MCF 10A (cell line): Measurements from ENCODE around the gene MFAP5. TPM values are rescaled to one million over a fixed set of nuclear protein-coding genes. Genes with fewer than 3 reads are reported as not detected.

Experiments
- BruUV-seq: library from RNA; stranded (reverse); fragments of 400-500 nt; replicated peaks from 2 replicates; lab custom pipeline; 2021; lab: Mats Ljungman, UMichigan
- CTCF ChIA-PET: fragments of 300-600 bp; sonication (Branson Sonifier 250); formaldehyde crosslinking; extraction: SDS; loops from one replicate; lab custom pipeline; 2021; ENCODE audit warnings: antibody characterized with exemption, inconsistent platforms; lab: Yijun Ruan, JAX
- POLR2A ChIA-PET: fragments of 300-600, 350-650 bp; sonication (Branson Sonifier 250); formaldehyde crosslinking; extraction: SDS; loops from one replicate; lab custom pipeline; 2020; ENCODE audit warnings: antibody characterized with exemption, inconsistent platforms; lab: Yijun Ruan, JAX
- DNase-seq: peaks from one replicate; pipeline ENCODE4 v3.0.0-alpha.2; 2018; ENCODE audit not compliant: unreplicated experiment
- H3K27ac Mint-ChIP-seq: one replicate; pipeline ENCODE4 v1.8.0; 2022; ENCODE audit warnings: mild to moderate bottlenecking, low read depth, mixed read lengths; ENCODE audit not compliant: unreplicated experiment
- H3K27me3 Mint-ChIP-seq: one replicate; pipeline ENCODE4 v1.8.0; 2022; ENCODE audit warnings: mixed read lengths; ENCODE audit not compliant: insufficient read depth, unreplicated experiment
- H3K36me3 Mint-ChIP-seq: one replicate; pipeline ENCODE4 v1.8.0; 2022; ENCODE audit warnings: mild to moderate bottlenecking, moderate library complexity, mixed read lengths; ENCODE audit not compliant: insufficient read depth, unreplicated experiment
- H3K4me1 Mint-ChIP-seq: one replicate; pipeline ENCODE4 v1.8.0; 2022; ENCODE audit warnings: mixed read lengths; ENCODE audit not compliant: insufficient read depth, unreplicated experiment
- H3K4me3 Mint-ChIP-seq: one replicate; pipeline ENCODE4 v1.8.0; 2022; ENCODE audit warnings: mild to moderate bottlenecking, moderate library complexity, mixed read lengths; ENCODE audit not compliant: unreplicated experiment
- H3K9me3 Mint-ChIP-seq: one replicate; pipeline ENCODE4 v1.8.0; 2022; ENCODE audit warnings: mixed read lengths; ENCODE audit not compliant: unreplicated experiment
- intact Hi-C: fragments of 100-400 bp; cut with micrococcal nuclease; formaldehyde crosslinking; loops from 2 replicates; pipeline ENCODE4 v1.14.1; 2022
- total RNA-seq: library from RNA; stranded (reverse); gene quantifications from 2 replicates; pipeline ENCODE4 v1.2.3, GENCODE V29; 2022
- TF ChIP-seq, protein P1 (sequence below): fragments of 200-600 bp; IDR thresholded peaks from one replicate; pipeline ENCODE4 v1.8.0; 2022; ENCODE audit warnings: antibody characterized with exemption, mild to moderate bottlenecking; ENCODE audit not compliant: unreplicated experiment

MFAP5 gene
- total RNA-seq, 1 experiment from 2014 or later = 1.6 TPM

- BruUV-seq = no TSS peak
- CTCF ChIA-PET = interaction anchor here (0.6 to 13.3 kb wide), 12 partner anchors 14 to 373 kb away, joined by 3 to 165 read pairs (median 4); no protein-coding TSS in a partner anchor
- no peaks in the 10 kb centered on the region for H3K27me3 Mint-ChIP-seq
- no peak overlapping the region for H3K27ac Mint-ChIP-seq
- no peak for DNase-seq
- POLR2A ChIA-PET = interaction anchor here (0.9 kb wide), 1 partner anchor 11 kb away, joined by 4 read pairs; no protein-coding TSS in a partner anchor
- TF ChIP-seq, protein P1, sequence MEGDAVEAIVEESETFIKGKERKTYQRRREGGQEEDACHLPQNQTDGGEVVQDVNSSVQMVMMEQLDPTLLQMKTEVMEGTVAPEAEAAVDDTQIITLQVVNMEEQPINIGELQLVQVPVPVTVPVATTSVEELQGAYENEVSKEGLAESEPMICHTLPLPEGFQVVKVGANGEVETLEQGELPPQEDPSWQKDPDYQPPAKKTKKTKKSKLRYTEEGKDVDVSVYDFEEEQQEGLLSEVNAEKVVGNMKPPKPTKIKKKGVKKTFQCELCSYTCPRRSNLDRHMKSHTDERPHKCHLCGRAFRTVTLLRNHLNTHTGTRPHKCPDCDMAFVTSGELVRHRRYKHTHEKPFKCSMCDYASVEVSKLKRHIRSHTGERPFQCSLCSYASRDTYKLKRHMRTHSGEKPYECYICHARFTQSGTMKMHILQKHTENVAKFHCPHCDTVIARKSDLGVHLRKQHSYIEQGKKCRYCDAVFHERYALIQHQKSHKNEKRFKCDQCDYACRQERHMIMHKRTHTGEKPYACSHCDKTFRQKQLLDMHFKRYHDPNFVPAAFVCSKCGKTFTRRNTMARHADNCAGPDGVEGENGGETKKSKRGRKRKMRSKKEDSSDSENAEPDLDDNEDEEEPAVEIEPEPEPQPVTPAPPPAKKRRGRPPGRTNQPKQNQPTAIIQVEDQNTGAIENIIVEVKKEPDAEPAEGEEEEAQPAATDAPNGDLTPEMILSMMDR = no peak
- H3K9me3 Mint-ChIP-seq = peaks cover 1% of the 10 kb centered on the region
- intact Hi-C loops = no loop called here
- no peaks in the 10 kb centered on the region for H3K36me3 Mint-ChIP-seq
- no peak overlapping the region for H3K4me3 Mint-ChIP-seq
- peaks cover 19% of the 10 kb centered on the region for H3K4me1 Mint-ChIP-seq
Measured at GRCh38 chr12:8677362-8677761, 14.7 kb upstream of the MFAP5 start.

- DNase-seq = no peak
- Mint-ChIP-seq H3K4me3 (no peak overlapping the region), H3K9me3 (peaks cover 6% of the 10 kb centered on the region), H3K4me1 (peaks cover 12% of the 10 kb centered on the region), H3K27me3 (no peaks in the 10 kb centered on the region), H3K36me3 (no peaks in the 10 kb centered on the region), H3K27ac (no peak overlapping the region)
- intact Hi-C loops = no loop called here
- TF ChIP-seq, protein P1 = no peak
- CTCF ChIA-PET = interaction anchor here (0.6 to 13.3 kb wide), 11 partner anchors 13 to 374 kb away, joined by 3 to 165 read pairs (median 5); no protein-coding TSS in a partner anchor
- BruUV-seq = no TSS peak
- POLR2A ChIA-PET = interaction anchor here (0.9 kb wide), 1 partner anchor 11 kb away, joined by 4 read pairs; no protein-coding TSS in a partner anchor
Measured at GRCh38 chr12:8676651-8677050, 14.0 kb upstream of the MFAP5 start.

DNA sequence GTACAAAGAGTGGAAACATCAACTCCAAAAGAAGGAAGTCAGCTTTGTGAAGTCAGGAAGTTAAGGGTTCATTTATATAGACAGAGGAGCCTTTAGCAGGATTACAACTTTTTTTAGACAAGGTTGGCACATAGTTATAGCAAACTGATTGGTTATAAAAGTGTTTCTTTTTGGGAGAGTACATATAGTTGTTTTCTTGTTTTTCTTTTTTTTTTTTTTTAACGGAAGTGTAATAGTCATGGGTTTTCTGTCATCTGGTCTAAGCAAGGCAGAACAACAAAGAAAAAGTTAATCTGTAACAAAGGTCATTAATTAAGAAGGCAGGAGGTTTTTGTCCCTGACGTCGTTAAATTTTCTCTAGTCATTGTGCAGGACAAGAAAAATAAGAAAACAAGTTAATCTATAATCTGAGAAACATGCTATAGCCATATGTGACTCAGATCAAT lies 13.0 kb upstream of the MFAP5 start:
- ChIA-PET POLR2A (interaction anchor here (0.6 kb wide), 1 partner anchor 773 kb away, joined by 5 read pairs; no protein-coding TSS in a partner anchor), CTCF (interaction anchor here (0.7 to 13.3 kb wide), 5 partner anchors 69 to 358 kb away, joined by 3 to 165 read pairs (median 4); no protein-coding TSS in a partner anchor)
- Mint-ChIP-seq H3K27me3 (no peaks in the 10 kb centered on the region), H3K36me3 (no peaks in the 10 kb centered on the region), H3K4me1 (peaks cover 6% of the 10 kb centered on the region), H3K27ac (no peak overlapping the region), H3K9me3 (peaks cover 6% of the 10 kb centered on the region), H3K4me3 (no peak overlapping the region)
- DNase-seq = no peak
- TF ChIP-seq, protein P1 = no peak
- no TSS peak for BruUV-seq
- intact Hi-C loops = no loop called here

DNA sequence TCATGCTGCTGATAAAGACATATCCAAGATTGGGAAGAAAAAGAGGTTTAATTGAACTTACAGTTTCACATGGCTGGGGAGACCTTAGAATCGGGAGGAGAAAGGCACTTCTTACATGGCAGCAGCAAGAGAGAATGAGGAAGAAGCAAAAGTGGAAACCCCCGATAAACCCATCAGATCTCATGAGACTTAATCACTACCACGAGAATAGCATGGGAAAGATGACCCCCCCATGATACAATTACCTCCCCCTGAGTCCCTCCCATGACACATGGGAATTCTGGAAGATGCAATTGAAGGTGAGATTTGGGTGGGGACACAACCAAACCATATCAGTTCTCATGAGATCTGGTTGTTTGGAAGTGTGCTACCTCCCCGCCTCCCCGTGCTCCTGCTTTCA lies 9.8 kb upstream of the MFAP5 start:
- H3K27me3 Mint-ChIP-seq = no peaks in the 10 kb centered on the region
- H3K27ac Mint-ChIP-seq = no peak overlapping the region
- peaks cover 14% of the 10 kb centered on the region for H3K9me3 Mint-ChIP-seq
- H3K36me3 Mint-ChIP-seq = no peaks in the 10 kb centered on the region
- POLR2A ChIA-PET = no interaction called here
- H3K4me3 Mint-ChIP-seq = no peak overlapping the region
- DNase-seq = no peak
- intact Hi-C loops = no loop called here
- TF ChIP-seq, protein P1 = no peak
- BruUV-seq = no TSS peak
- CTCF ChIA-PET = interaction anchor here (0.6 to 1.0 kb wide), 2 partner anchors 10 to 241 kb away, joined by 3 to 4 read pairs; no protein-coding TSS in a partner anchor
- H3K4me1 Mint-ChIP-seq = peaks cover 4% of the 10 kb centered on the region
